DOHH2 (cell line): Measurements from ENCODE around the gene TNFRSF13B.

ENCODE experiments used
- H3F3A ChIP-seq: fragments of 200-600 bp; sonication (generic), shearing (Covaris generic); 2 replicates; pipeline ENCODE4 v1.6.0; 2016; ENCODE audit warnings: antibody characterized with exemption, mild to moderate bottlenecking; ENCODE audit not compliant: control insufficient read depth, insufficient read depth
- H3K27ac ChIP-seq: fragments of 200-600 bp; sonication (generic); 2 replicates; pipeline ENCODE4 v1.5.1; 2014; ENCODE audit warnings: low read depth, mild to moderate bottlenecking, low read length, moderate library complexity
- H3K27me3 ChIP-seq: fragments of 200-600 bp; sonication (generic); 2 replicates; pipeline ENCODE4 v1.6.1; 2014; ENCODE audit warnings: mild to moderate bottlenecking, low read length, mixed read lengths; ENCODE audit not compliant: control insufficient read depth
- H3K36me3 ChIP-seq: fragments of 200-600 bp; sonication (generic); 2 replicates; pipeline ENCODE4 v1.6.1; 2014; ENCODE audit warnings: mild to moderate bottlenecking, low read length, moderate library complexity, mixed read lengths; ENCODE audit not compliant: control insufficient read depth
- H3K4me1 ChIP-seq: fragments of 200-600 bp; sonication (generic); 2 replicates; pipeline ENCODE4 v1.6.1; 2014; ENCODE audit warnings: mild to moderate bottlenecking, low read length, mixed read lengths; ENCODE audit not compliant: control insufficient read depth
- H3K4me2 ChIP-seq: fragments of 200-600 bp; sonication (generic); 2 replicates; pipeline ENCODE4 v1.6.0; 2014; ENCODE audit warnings: mild to moderate bottlenecking, low read length, moderate library complexity
- H3K4me3 ChIP-seq: fragments of 200-600 bp; sonication (generic); 2 replicates; pipeline ENCODE4 v1.5.1; 2014; ENCODE audit warnings: mild to moderate bottlenecking, low read length, mixed read lengths
- H3K79me2 ChIP-seq: fragments of 200-600 bp; sonication (generic); 2 replicates; pipeline ENCODE4 v1.6.1; 2014; ENCODE audit warnings: mild to moderate bottlenecking, low read length, mixed read lengths; ENCODE audit not compliant: control insufficient read depth
- H3K9me2 ChIP-seq: fragments of 200-600 bp; sonication (generic); replicated peaks from 2 replicates; pipeline ENCODE4 v1.6.1; 2014; ENCODE audit warnings: mild to moderate bottlenecking, low read length, mixed read lengths; ENCODE audit not compliant: control insufficient read depth
- H3K9me3 ChIP-seq: fragments of 200-600 bp; sonication (generic); 2 replicates; pipeline ENCODE4 v1.6.1; 2014; ENCODE audit warnings: antibody characterized with exemption, low read length, mixed read lengths; ENCODE audit not compliant: control insufficient read depth, insufficient read depth
- H4K20me1 ChIP-seq: fragments of 200-600 bp; sonication (generic); 2 replicates; pipeline ENCODE4 v1.6.0; 2014; ENCODE audit warnings: low read depth, mild to moderate bottlenecking, antibody characterized with exemption, low read length, moderate library complexity; ENCODE audit not compliant: control insufficient read depth, insufficient read depth
- CTCF ChIP-seq: fragments of 200-600 bp; sonication (generic); IDR thresholded peaks from one replicate; pipeline ENCODE4 v1.5.1; 2014; ENCODE audit warnings: antibody characterized with exemption, mild to moderate bottlenecking, low read depth, low read length; ENCODE audit not compliant: poor library complexity, severe bottlenecking
- EZH2phosphoT487 ChIP-seq: fragments of 200-600 bp; sonication (generic); IDR thresholded peaks from 2 replicates; pipeline ENCODE4 v1.6.1; 2017; ENCODE audit warnings: borderline replicate concordance, mild to moderate bottlenecking, antibody characterized with exemption, low read length, moderate library complexity, mixed read lengths

The TNFRSF13B gene

GRCh38 chr17:16929035-16929680 is 42.8 kb downstream of the TNFRSF13B start:
- no peak overlapping the region for H3K4me3 ChIP-seq
- H3K36me3 ChIP-seq, result no peaks in the 10 kb centered on the region
- H3K27me3 ChIP-seq, result no peaks in the 10 kb centered on the region; the same call in 1 of the 2 replicates
- H3K9me3 ChIP-seq, result no peaks in the 10 kb centered on the region
- no peaks in the 10 kb centered on the region for H3K4me1 ChIP-seq
- no peak overlapping the region for H3K27ac ChIP-seq
- no peaks in the 10 kb centered on the region for H3K79me2 ChIP-seq
- H3K4me2 ChIP-seq, result no peak overlapping the region
- TF ChIP-seq CTCF (no peak), EZH2phosphoT487 (no peak)
- H3F3A ChIP-seq, result no peaks in the 10 kb centered on the region
- no peaks in the 10 kb centered on the region for H3K9me2 ChIP-seq
- no peaks in the 10 kb centered on the region for H4K20me1 ChIP-seq

- Histone ChIP-seq H3K4me2 (no peak overlapping the region), H3K27me3 (no peaks in the 10 kb centered on the region; the same call in 1 of the 2 replicates), H3K9me2 (no peaks in the 10 kb centered on the region), H3K27ac (no peak overlapping the region), H3K4me1 (no peaks in the 10 kb centered on the region), H3K36me3 (no peaks in the 10 kb centered on the region), H3K9me3 (no peaks in the 10 kb centered on the region), H3F3A (no peaks in the 10 kb centered on the region), H3K4me3 (no peak overlapping the region), H3K79me2 (no peaks in the 10 kb centered on the region), H4K20me1 (no peaks in the 10 kb centered on the region)
- TF ChIP-seq CTCF (no peak), EZH2phosphoT487 (no peak)
Observed at GRCh38 chr17:16928406-16929034, 43.4 kb downstream of the TNFRSF13B start.

GRCh38 chr17:16927641-16928321 is 44.1 kb downstream of the TNFRSF13B start:
- no peak overlapping the region for H3K27ac ChIP-seq
- no peaks in the 10 kb centered on the region for H3F3A ChIP-seq
- H3K79me2 ChIP-seq, result no peaks in the 10 kb centered on the region
- H3K9me3 ChIP-seq, result no peaks in the 10 kb centered on the region
- no peaks in the 10 kb centered on the region for H3K9me2 ChIP-seq
- no peak overlapping the region for H3K4me3 ChIP-seq
- H3K4me2 ChIP-seq, result no peak overlapping the region
- no peaks in the 10 kb centered on the region for H3K4me1 ChIP-seq
- H4K20me1 ChIP-seq, result no peaks in the 10 kb centered on the region
- no peaks in the 10 kb centered on the region for H3K27me3 ChIP-seq
- no peaks in the 10 kb centered on the region for H3K36me3 ChIP-seq
- no peak for TF ChIP-seq EZH2phosphoT487
- TF ChIP-seq CTCF, result no peak
